NCI-H69 (cell line): ENCODE measurements around the gene PLA2G4E.

ENCODE experiments used
- DNase-seq: peaks from one replicate; lab custom pipeline; 2025; lab: John Stamatoyannopoulos, UW

PLA2G4E gene

DNA sequence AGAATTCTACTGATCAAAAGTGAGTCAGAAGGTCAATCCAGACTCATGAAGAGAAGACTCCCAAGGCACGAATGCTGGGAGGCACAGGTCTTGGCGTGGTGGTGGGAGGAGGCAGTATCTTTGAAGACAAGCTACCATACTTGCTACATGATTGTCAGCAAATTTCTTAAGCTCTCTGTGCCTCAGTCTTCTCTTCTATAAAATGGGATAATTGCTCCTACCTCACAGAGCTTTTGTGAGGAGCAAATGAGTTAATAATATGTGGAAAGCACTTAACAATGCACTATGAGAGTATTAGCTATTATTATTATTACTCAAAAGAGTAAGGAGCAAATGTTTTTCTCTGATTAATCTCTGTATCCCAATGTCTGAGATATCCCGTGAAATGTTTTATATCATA is 84.7 kb downstream of the PLA2G4E start:
- no peak for DNase-seq

DNA sequence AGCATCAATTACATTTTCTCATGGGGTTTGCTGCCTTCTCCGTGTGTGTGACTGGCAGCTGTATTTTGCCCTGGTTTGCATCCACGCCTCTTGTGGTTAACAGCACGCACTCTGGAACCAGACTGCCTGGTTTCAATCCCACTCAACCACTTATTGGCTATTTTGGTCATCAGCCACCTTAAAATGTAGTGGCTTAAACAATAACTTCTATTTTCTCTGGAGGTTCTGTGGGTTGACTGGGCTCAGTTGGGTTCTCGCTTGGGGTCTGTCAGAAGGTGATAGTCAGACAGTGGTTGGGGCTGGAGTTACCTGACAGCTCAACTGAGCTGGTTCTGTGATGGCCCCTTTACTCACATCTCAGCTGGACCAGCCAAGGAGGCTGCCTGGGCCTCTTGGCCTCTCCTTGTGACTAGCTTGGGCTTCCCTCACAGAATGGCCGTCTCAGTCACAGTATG is 85.2 kb downstream of the PLA2G4E start:
- DNase-seq = no peak

DNA sequence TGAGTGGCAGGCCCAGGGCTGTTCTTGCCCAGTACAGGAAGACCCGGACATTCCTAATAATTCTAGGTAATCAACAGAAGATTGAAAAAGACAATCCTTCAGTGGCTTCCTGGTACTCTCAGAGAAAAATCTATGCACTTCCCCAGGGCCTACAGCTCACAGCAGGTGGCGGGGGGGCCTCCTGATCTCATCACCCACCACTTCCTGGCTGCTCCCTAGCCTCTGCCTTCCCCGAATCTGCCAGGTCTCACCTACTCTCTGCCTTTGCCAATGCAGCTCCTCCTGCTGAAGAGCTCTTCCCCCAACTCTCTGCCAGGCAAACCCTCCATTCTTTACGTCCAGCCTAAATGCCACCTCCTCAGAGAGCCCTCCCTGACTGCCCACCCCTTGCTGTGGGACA is 86.0 kb downstream of the PLA2G4E start:
- DNase-seq = peak; percentile 5

DNA sequence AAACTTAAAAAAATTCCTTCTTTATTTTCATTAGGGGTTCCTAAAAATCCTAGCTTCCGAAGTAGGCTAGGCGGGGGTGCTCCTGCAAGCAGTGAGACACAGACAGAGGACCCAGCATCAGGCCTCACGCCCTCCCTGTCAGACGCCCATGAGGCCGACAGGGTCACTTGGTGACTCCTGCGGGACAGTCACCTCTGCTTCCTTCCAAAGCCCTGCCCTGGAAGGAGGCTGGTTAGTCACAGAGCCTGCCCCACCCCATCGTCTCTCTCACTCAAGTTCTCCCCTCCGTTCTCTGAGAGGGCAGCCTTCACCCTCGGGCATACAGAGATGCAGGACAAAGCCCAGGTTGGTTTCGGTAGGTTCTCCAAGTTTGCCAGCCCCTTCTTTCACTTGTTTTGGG is 87.1 kb downstream of the PLA2G4E start:
- DNase-seq = no peak

DNA sequence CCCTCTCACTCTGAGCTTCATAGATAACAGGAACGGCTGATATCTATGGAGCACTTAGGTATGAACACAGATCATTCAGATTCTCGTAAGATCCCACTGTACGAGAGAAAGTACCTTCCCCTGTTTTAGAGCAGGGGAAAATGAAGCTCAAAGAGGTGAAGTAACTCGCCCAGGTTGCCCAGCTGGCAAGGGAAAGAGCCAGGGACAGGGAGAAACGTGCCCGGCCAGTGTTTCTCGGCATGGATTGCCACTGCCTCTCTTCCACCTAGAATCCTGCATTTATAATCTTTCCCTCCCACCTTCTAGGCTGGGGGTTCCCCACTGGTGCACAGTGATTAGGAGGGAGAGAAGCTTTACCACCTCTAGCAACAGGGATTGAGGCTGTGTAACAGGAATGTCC is 87.5 kb downstream of the PLA2G4E start:
- DNase-seq = no peak

DNA sequence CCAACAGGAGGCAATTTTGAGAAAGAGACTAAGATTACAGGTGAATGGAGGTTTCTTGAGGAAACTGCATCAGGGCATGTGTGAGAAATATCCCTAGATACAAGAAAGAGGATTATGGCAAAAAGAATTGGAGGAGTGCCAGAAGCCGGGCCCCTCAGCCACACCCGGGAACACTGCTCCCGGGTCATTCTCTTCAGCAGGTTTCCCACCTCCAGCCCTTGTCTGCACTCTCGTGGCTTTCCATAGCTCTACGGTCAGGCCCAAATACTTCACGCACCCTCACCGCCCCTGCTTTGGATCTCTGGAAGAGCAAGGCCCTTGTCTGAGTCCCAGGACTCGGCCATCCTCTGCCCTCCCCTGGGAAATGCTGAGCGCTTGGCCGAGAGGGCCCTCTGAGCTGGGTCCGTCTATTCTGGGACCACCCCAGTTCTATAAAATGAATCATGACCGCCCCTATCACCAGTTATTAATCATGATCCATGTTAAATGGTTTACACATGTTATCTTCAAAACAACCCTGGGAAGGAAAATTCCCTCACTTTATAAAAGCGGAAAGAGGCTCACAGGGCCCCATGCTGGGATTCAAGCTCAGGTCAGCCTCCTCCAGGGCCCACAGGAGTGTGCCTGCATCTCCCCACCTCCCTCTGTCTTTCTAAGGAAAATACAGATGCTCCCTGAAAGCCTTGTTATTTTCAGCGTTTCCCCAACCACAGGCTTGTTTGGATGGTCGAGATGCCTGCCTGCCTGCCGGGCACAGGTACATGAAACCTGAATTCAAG is 88.1 kb downstream of the PLA2G4E start:
- DNase-seq = no peak

DNA sequence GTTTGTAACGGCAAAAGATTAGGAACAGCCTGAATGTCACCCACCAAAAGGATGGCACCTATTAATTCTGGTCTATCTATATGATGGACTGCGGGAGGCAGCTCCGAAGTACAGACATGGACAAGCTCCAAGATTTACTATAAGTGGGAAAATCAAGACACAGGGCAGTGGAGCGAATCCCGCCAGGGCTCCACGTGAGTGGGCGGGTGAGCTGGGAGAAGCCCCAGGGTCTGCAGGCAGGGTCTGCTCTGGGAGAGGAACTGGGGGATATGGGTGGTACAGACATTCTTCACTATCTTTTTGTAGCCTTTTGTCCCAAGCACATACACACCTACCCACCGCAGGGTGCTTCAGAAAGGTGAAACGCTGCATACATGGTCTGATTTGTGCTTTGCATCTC is 88.7 kb downstream of the PLA2G4E start:
- DNase-seq = no peak
